BJ (cell line): Measurements from ENCODE around the gene BIRC3. TPM values are rescaled to one million over a fixed set of nuclear protein-coding genes. Genes with fewer than 3 reads are reported as not detected.

Experiments
- CTCF ChIA-PET: fragments of 350-600 bp; formaldehyde crosslinking; extraction: SDS; loops from one replicate; lab custom pipeline; 2021; ENCODE audit warnings: antibody characterized with exemption, inconsistent platforms; lab: Yijun Ruan, JAX
- POLR2A ChIA-PET: fragments of 300-600 bp; sonication (Branson Sonifier 250); formaldehyde crosslinking; extraction: SDS; loops from one replicate; lab custom pipeline; 2021; ENCODE audit warnings: antibody characterized with exemption; lab: Charles Lee
- DNase-seq: peaks from one replicate; pipeline ENCODE4 v3.0.0-alpha.2; 2011; ENCODE audit warnings: low read depth
- H3K27me3 ChIP-seq: 2 replicates; pipeline ENCODE4 v1.6.0; 2011; ENCODE audit warnings: low read length; ENCODE audit not compliant: control insufficient read depth, insufficient read depth
- H3K36me3 ChIP-seq: 2 replicates; pipeline ENCODE4 v1.5.1; 2011; ENCODE audit warnings: low read length; ENCODE audit not compliant: control insufficient read depth, insufficient read depth
- H3K4me3 ChIP-seq: 2 replicates; pipeline ENCODE4 v1.5.1; 2011; ENCODE audit warnings: low read depth, mild to moderate bottlenecking, control low read depth, low read length
- polyA plus RNA-seq: library from polyadenylated mRNA; depleted of rRNA; stranded (reverse); fragments of >200 nt; gene quantifications from 2 replicates; pipeline ENCODE4 v1.2.3, GENCODE V29; 2011
- TF ChIP-seq, protein P1 (sequence below): IDR thresholded peaks from 2 replicates; pipeline ENCODE4 v1.5.1; 2011; ENCODE audit warnings: low read depth, mild to moderate bottlenecking, control low read depth, inconsistent platforms, low read length, moderate library complexity; ENCODE audit not compliant: insufficient read depth

BIRC3 gene
- polyA plus RNA-seq, 1 experiment = 0.48 TPM

DNA sequence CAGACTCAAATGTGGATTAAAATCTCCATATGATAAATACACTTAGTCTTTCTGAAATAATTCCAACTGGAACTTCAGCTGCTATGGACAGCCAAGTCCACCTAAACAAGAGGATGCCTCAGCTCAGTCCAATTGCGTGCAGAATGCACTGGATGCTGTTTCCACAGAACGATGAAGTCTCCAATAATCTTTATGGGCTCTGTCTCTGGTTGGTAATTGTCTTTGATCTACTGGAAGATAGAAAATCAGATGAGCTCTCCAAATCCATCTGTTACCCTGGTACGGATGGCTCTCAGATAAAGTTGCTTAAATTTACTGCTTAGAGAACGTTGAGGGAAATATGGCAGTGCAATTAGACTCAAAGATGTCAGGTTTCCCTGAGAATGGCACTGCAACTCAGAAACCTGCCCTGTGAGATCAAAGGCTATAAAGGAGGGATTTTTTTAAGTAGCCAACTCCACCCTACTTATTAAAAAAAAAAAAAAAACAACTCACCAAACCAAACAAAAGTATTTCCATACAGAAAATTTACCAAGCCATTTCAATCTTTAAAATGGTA lies 859 bp upstream of the BIRC3 start:
- DNase-seq = no peak
- POLR2A ChIA-PET = no interaction called here
- CTCF ChIA-PET = interaction anchor here (1.8 kb wide), 1 partner anchor 25 kb away, joined by 6 read pairs; no protein-coding TSS in a partner anchor
- no peaks in the 10 kb centered on the region for H3K36me3 ChIP-seq
- TF ChIP-seq, protein P1, sequence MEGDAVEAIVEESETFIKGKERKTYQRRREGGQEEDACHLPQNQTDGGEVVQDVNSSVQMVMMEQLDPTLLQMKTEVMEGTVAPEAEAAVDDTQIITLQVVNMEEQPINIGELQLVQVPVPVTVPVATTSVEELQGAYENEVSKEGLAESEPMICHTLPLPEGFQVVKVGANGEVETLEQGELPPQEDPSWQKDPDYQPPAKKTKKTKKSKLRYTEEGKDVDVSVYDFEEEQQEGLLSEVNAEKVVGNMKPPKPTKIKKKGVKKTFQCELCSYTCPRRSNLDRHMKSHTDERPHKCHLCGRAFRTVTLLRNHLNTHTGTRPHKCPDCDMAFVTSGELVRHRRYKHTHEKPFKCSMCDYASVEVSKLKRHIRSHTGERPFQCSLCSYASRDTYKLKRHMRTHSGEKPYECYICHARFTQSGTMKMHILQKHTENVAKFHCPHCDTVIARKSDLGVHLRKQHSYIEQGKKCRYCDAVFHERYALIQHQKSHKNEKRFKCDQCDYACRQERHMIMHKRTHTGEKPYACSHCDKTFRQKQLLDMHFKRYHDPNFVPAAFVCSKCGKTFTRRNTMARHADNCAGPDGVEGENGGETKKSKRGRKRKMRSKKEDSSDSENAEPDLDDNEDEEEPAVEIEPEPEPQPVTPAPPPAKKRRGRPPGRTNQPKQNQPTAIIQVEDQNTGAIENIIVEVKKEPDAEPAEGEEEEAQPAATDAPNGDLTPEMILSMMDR = no peak
- no peak overlapping the region for H3K4me3 ChIP-seq
- no peaks in the 10 kb centered on the region for H3K27me3 ChIP-seq

DNA sequence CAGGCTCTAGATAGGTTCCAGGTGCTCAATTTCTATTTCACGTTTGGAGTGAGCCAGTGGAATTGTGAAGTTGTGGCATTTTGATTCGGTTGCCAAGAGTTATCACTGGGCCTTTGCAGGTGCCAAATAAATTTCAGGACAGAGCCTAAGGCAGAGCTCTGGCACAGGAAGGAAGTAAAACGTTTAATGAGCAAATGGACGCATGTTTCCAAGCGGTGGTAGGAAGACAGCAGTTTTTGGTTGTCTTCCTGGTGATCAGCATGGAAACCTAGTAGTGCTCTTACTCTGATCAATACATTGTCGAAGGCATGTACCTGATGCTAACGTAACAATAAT lies 452 bp downstream of the BIRC3 start:
- H3K4me3 ChIP-seq = peak overlapping the region; percentile 42
- TF ChIP-seq, protein P1 = no peak
- CTCF ChIA-PET = interaction anchor here (1.2 kb wide), 1 partner anchor 9 kb away, joined by 3 read pairs; no protein-coding TSS in a partner anchor
- H3K36me3 ChIP-seq = no peaks in the 10 kb centered on the region
- H3K27me3 ChIP-seq = no peaks in the 10 kb centered on the region
- POLR2A ChIA-PET = no interaction called here
- no peak for DNase-seq

DNA sequence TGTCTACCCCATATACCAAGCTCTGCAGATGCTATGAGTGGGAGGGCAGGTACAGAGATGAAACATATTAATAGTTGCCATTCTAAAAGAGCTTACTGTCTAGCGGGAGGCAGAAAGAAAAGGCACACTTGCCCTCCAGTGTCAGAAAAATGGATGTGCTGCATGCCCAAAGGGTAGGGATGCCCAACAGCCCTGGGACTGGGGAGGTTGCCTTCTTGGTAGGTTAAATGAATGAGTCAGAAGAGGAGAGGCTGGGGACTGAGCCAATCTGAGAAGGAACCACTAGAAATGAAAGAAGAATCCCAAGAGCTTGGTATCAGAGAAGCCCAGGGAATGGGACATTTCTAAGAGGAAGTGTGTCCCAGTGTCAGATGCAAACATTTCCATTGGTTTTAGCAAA lies 1.2 kb downstream of the BIRC3 start:
- no peak overlapping the region for H3K4me3 ChIP-seq
- no peaks in the 10 kb centered on the region for H3K36me3 ChIP-seq
- ChIA-PET CTCF (interaction anchor here (1.2 to 1.5 kb wide), 2 partner anchors 10 to 23 kb away, joined by 3 to 6 read pairs; no protein-coding TSS in a partner anchor), POLR2A (no interaction called here)
- DNase-seq = no peak
- TF ChIP-seq, protein P1 = no peak
- H3K27me3 ChIP-seq = no peaks in the 10 kb centered on the region

DNA sequence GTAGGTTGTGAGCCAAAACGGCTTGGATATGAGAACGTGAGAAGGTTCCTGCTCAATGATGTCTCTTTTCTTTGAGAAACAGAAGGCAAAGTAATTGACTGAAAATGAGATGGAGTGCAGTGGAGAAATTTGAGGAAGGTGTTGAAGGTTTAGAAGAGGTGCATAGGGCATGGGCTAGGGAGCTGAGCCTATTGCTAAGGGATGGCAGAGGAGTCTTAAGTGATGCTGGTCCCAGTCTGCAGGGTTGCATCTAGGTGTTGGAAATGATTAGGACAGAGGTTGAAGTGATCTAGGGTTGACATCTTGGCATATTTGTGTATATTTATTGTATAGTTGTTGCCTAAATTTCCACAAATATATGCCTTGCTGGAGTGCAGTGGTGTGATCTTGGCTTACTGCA lies 2.3 kb downstream of the BIRC3 start:
- no peaks in the 10 kb centered on the region for H3K27me3 ChIP-seq
- DNase-seq = no peak
- ChIA-PET POLR2A (no interaction called here), CTCF (interaction anchor here (1.2 to 1.5 kb wide), 2 partner anchors 22 to 199 kb away, joined by 3 to 6 read pairs; no protein-coding TSS in a partner anchor)
- H3K36me3 ChIP-seq = no peaks in the 10 kb centered on the region
- TF ChIP-seq, protein P1 = no peak
- no peak overlapping the region for H3K4me3 ChIP-seq

DNA sequence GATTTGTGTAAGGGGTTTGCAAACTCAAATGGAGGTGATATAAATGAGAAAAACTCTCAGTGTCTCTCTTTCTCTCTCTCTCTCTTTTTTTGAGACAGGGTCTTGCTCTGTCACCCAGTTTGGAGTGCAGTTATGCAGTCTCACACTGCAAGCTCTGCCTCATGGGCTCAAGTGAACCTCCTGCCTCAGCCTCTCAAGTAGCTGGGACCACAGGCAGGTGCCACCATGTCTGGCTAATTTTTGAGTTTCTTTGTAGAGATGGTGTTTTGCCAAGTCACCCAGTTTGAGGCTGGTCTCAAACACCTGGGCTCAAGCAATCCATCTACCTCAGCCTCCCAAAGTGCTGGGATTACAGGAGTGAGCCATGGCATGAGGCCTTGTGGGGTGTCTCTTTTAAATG lies 2.9 kb downstream of the BIRC3 start:
- Histone ChIP-seq H3K27me3 (no peaks in the 10 kb centered on the region), H3K4me3 (no peak overlapping the region), H3K36me3 (no peaks in the 10 kb centered on the region)
- DNase-seq = no peak
- ChIA-PET CTCF (interaction anchor here (0.7 to 1.2 kb wide), 2 partner anchors 199 to 716 kb away, joined by 3 read pairs; no protein-coding TSS in a partner anchor), POLR2A (no interaction called here)
- TF ChIP-seq, protein P1 = no peak
